GF-D8 (cell line): ENCODE results near the gene EZH1.

Experiments
- DNase-seq: peaks from one replicate; lab custom pipeline; 2025; lab: John Stamatoyannopoulos, UW

EZH1 gene

GRCh38 chr17:42709561-42709960, 35.3 kb downstream of the EZH1 start:
- no peak for DNase-seq

DNA sequence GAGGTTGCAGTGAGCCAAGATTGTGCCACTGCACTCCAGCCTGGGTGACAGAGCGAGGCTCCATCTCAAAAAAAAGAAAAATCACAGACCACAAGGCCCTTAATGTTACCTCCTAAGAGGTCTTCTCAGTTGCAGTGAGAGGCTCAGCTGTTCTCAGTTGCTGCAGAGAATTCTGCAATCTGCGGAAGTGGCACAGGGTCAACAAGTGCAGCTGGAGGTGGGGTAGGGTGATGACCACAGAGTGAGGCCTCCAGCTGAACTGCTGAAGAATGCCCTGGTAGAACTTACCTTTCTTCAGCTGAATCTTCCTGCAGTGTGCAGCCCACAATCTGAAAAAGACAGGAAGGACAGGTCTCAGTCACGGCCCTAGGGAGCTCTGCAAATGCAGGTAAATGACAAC, 36.3 kb downstream of the EZH1 start:
- DNase-seq, result peak; percentile 38

DNA sequence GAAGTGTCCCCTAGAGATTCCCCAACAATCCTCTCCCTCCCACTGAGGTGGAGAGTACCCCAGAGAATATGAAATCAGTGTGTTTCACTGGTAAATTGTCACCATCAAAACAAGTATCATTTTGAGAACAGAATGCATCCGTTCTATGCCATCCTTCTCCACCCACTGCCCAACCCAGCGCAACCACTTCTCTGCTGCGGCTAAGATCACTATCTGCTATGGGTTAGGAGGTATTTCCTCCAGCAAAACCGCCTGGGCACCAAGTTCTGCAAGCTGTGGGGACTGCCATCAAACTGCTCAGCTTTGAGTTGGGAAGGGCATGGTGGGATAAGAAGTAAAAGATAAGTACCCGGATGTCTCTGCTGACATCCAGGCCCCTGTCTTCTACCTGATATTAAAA, 38.1 kb downstream of the EZH1 start:
- DNase-seq, result peak; percentile 82

- DNase-seq, result no peak
These were observed 39.9 kb downstream of the EZH1 start for GRCh38 chr17:42704837-42705494.

DNA sequence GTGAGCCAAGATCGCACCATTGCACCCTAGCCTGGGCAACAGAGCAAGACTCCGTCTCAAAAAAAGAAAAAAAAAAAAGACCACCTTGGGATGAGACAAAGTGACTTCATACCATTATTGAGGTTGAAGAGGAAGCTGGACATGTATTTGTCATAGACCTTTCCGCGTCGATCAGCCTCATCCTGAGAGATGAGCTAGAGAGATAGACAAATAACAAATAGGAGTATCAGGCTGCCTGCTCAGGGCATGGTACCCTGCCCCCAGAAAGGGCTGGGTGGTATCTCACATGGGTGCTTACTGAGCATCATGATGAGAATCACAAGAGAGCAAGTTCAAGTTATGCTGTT, 40.4 kb downstream of the EZH1 start:
- DNase-seq, result no peak

DNA sequence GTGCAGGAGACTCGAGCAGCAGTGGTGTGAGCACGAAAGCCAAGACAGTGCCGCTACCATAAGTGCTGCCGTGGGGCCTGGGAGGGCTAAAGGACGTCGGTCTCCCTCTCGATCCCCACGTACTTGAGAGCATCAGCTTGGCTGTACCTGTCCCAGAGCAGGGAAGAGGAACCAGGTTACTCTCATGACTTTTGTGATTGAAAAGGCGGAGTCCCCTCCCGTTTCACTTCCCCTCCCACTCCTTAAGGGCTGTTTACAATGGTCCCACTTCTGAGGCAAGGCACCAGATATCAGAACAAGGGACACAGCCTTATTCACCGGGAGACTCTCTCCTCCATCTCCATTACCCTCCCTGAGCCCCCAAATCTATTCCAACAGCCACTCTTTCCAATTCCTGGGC, 42.4 kb downstream of the EZH1 start:
- no peak for DNase-seq

- DNase-seq, result no peak
These were observed 44.1 kb downstream of the EZH1 start for GRCh38 chr17:42700586-42701289.

DNA sequence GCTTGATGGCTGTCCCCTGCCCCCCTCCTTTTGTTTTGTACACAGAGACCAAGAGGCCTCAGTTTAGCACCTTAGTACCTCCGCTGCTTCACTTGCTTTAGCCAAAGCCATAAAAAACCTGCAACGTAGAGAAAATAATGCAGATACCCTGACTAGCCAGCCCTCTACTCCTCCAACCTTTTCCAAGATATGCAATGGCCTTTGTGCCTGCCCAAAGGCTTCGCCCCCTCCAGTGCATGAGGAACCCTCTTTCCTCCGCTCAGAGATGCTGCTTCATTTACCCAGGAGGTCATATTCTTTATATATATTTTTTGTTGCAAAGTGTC, 45.5 kb downstream of the EZH1 start:
- no peak for DNase-seq

GRCh38 chr17:42698736-42699414, 46.0 kb downstream of the EZH1 start:
- DNase-seq, result no peak

- DNase-seq, result no peak
These were observed 47.6 kb downstream of the EZH1 start for GRCh38 chr17:42697108-42697811.

DNA sequence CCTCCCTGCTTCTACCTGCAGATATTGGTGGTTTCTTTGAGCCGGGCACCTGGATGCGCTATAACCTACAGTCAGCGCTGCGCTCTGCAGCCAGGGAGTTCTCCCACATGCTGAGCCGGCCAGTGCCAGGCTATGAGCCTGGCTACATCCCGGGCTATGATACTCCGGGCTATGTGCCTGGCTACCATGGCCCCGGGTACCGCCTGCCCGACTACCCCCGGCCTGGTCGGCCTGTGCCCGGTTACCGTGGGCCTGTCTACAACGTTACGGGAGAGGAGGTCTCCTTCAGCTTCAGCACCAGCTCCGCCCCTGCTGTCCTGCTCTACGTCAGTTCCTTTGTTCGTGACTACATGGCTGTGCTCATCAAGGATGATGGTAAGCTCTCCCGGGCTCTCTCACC, 49.3 kb downstream of the EZH1 start:
- DNase-seq, result no peak

GRCh38 chr17:42694524-42694923, 50.3 kb downstream of the EZH1 start:
- DNase-seq, result no peak

- no peak for DNase-seq
These were observed 52.4 kb downstream of the EZH1 start for GRCh38 chr17:42692489-42692888.

- DNase-seq, result no peak
These were observed 53.8 kb downstream of the EZH1 start for GRCh38 chr17:42691021-42691545.

GRCh38 chr17:42690596-42690995, 54.2 kb downstream of the EZH1 start:
- DNase-seq, result no peak

- DNase-seq, result no peak
These were observed 57.0 kb downstream of the EZH1 start for GRCh38 chr17:42687707-42688320.

GRCh38 chr17:42686520-42687128, 58.2 kb downstream of the EZH1 start:
- no peak for DNase-seq

DNA sequence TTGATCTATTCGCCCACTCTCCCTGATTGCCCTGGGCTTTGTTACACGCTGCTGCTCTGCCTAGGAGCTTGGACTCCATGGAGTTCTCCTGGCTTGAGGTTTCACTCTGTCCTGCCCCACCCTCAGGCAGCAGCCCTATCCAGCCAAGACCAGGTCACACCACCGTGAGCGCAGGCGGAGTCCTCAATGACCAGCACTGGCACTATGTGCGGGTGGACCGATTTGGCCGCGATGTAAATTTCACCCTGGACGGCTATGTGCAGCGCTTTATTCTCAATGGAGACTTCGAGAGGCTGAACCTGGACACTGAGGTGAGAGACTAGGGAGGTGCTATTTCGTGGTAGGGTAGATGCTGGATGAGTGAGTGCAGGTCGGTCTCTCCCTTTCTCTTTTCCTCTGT, 59.0 kb downstream of the EZH1 start:
- DNase-seq, result no peak

- DNase-seq, result no peak
These were observed 59.8 kb downstream of the EZH1 start for GRCh38 chr17:42684929-42685556.

DNA sequence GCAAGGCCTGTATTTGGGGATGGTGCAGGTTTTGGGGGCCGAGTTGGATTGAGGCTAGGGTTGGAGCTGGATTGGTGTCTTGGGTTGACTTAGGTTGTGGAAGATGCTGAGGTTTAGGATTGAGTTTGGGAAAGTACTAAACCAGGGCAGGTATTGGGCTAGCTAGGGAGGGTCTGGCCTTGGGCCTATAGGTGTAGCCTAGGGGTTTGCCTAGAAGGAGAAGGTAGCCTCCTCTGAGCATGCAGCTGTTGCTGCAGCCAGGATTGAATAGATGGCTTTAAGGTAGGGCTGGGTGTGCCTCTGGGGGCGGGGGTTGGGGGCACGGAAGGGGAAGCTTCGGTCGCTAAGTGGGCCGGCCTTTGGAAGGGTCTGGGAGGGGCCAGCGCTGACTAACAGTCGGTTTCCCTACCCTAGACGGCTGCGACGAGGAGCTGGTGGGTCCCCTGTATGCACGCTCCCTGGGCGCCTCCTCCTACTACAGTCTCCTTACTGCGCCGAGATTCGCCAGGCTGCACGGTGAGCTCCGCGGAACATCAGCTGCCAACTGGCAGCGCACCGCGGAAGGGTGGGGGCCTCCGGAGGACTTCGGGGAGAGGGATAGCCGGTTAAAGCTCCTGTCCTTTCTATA, 61.3 kb downstream of the EZH1 start:
- no peak for DNase-seq
